HT-29 (cell line): Measurements from ENCODE around the gene DLX6. TPM values are rescaled to one million over a fixed set of nuclear protein-coding genes. Genes with fewer than 3 reads are reported as not detected.

Source experiments
- DNase-seq: peaks from one replicate; pipeline ENCODE4 v3.0.0-alpha.2; 2015; ENCODE audit warnings: low spot score
- total RNA-seq: library from RNA; depleted of rRNA; stranded (reverse); fragments of >200 nt; shearing (Covaris generic); gene quantifications from 2 replicates; pipeline ENCODE4 v1.2.3, GENCODE V29; 2014

The DLX6 gene
- total RNA-seq, 1 experiment from 2014 or later, result not detected

DNA sequence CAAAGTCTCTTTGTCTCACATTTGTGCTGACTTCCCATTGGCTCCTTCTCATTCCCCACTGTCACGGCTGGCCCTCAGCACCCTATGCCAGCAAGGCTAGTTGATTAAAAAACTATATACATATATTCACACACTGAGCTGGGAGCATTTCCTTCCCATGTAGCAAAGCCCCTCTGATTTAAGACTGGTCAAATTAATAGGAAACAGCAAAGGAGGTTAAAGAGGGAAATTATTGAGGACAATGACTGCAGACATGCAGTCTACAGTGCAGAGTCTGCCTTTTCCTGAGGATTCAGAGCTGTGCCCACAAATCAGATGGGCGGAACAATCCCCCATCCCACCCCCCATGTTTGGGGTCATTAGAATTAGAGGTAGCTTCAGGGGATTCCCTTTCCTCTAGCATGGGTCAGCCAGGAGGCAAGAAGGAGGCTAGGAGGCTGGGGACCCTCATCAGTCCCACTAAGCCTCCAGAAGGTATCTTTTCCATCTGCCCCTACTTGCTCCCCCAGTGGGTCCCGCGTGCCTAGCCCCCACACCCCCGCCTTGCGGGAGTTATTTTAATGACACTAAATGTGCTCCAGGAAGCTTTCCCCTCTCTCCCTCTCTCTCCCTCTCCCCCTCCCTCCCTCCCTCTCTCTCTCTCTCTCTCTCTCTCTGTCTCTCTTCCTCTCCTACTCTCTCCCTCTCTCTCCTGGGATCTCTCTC lies 9.8 kb upstream of the DLX6 start:
- DNase-seq, result no peak

DNA sequence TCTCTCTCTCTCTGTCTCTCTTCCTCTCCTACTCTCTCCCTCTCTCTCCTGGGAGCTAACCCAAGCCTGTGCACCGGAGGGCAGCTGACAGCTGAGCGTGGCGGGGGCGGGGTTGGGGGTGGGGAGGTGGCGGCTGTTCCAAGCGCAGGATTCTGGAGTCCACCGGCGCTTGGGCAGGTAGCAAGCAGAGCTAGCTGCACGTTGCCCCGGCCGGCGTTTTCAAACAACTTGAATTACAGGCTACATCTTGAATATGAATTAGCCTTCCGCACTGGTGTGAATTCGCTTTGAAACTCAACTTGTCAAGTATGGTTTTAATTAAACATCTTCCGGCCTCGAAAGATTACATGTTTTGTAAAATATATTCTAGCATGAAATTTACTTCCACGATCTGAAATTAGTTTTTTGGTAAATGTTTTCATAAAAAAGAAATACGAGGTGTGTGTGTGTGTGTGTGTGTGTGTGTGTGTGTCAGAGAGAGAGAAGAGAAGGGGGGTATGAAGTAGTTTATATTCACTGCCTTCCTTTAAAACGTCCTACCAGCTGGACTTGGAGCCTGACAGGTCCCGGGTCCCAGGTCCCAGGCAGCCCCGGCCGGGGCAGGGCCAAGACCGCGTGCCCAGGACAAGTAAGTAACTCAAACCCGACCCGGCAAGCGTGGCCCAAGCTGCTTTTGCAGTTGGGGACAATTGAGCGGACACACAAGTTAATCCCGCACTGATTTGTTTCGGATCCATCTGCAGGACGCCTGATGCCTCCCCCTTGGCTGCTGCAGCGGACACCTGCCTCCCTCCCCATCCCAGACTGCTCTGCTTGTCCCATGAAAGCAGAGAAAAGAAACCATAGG lies 9.0 kb upstream of the DLX6 start:
- no peak for DNase-seq

DNA sequence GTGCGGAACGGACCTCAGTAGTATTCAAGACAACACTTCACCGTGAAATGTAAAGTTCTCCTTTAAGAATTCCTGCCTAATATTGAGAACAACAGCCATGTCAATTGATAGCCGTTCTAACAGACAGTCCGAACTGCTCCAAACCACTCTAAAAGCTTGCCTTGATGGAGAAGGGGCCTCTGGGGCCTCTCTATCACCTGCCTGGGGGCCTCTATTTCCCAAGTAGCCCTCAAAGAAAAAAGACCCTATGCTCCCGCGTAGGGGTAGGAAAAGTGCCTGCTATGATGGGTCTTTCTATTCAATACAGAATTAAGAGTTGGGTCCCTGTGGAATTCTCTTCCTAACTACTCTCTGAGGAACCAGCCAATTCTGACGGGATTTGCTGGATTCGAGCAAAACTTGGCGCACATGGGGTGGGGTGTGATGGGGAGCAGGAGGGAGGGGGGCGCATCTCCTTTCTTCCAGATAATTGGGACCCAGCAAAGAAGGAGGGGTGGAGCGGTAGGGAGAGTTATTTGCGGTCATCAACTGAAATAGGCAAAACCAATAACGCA lies 8.3 kb upstream of the DLX6 start:
- no peak for DNase-seq

DNA sequence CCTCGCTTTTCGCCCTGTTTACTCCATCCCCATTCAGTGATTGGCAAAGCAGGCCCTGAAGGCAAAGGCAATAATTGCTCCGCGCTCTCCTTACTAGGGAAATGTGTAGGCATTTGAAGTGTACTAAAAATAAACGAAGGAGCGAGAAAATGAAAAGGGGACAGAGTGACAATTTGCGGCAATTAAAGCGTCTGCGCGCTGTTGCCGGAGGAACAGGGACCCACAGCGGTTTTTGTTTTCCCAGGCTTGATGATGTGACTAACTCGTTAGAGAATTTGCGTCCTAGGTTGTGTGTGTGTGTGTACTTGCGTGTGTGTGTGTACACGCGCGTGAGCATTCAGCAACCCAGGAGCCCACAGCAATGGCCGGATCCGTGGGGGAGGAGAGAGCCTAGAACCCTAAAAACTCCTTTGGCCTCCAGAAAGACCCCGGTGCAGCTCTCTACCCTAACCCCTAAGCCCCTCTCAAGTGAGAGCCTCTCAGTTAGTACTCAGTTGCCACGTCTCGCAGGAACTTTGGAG lies 7.8 kb upstream of the DLX6 start:
- no peak for DNase-seq

DNA sequence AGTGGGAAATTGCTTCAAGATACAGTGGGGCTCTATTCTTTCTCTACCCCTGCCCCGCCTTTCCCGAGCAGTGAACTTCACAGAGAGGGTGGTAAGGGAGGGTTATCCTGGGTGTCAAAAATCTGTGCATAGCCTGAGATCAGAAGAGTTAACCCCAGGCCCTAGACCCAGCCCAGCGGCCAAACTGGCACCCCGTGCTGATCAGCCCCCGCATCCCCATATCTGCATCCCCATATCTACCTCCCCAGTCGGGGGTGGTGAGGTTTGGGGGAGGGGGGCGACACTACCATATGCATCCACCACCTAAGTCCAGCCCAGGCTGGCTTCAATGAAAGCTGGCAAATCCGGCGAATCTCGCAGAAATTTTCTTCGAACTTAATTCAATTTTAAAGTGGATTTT lies 7.0 kb upstream of the DLX6 start:
- DNase-seq, result no peak

DNA sequence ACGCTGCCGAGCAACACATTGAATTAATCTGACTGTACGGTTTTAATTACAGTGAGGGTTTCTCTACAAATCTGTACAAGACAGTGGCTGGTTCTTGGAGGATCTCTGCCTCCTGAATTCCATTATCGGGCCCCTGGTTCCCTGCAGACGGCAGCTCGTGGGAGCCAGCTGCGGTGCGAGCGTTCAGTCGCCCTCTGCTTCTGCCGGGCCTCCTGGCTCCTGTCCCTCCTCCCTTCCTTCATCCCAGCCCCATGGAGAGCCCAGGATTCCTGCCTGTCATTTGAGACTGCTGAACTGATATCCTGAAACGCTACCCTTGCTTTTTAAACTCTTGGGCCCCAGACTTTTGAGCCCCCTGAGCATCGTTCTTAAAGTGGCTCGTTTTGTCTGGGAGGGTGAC lies 6.6 kb upstream of the DLX6 start:
- DNase-seq, result no peak

DNA sequence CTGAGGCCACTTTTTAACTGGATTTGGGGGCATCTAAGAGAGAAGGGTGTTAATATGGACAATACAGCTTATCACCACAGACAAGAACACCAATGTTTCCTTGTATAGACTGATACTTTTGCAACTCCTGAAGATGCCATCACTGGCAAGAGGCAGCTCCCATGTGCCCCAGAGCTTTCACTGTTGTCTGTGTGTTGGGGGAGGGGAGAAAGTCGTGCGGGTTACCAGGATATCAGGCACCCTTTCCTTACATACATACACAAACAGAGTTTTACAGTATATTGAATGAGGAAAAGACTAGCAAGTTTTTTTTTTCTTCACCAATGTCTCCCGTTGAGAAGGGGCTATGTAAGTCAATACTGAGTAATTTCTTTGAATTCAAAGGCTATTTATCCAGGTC lies 4.1 kb upstream of the DLX6 start:
- no peak for DNase-seq

DNA sequence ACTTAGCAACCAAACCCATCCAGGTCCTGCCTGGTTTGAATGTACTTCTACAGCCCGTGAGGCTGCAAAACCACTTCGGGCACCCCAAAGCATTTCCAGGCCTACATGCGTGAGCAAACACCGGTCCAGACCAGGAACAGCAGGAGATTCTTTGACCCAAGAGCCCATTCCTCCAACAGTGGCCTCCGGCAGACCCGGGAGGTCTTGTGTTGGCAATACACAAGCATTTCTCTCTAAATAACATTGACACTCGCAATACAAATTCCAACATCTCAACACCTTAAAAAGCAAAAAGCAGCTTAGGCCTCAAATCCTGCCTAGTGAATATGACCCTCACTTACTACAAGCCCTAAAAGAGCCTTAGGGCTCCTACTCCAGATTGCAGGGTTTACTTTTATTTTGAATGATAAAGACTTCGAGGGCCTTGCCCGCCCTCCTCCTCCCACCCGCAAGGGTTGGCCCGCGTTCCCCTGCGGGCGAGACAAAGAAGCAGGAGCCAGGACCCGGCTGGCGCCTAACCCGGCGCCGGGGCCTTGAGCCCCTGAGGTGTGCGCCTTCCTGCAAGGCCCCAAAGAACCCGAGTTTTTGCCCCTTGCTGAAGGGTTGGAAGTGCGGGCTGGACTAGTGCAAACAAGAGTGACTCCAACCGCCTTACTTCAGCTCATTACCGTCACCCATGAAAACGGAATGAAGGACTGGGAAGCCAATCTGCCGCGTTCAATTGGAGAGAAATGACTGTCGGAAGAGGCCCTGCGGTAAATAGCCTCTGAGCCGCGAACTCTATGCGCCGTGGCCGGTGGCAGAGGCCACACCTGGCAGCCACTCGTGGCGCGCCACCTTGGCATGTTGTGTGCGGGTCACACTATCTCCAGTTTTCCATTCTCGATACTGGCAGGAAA lies 3.4 kb upstream of the DLX6 start:
- no peak for DNase-seq

DNA sequence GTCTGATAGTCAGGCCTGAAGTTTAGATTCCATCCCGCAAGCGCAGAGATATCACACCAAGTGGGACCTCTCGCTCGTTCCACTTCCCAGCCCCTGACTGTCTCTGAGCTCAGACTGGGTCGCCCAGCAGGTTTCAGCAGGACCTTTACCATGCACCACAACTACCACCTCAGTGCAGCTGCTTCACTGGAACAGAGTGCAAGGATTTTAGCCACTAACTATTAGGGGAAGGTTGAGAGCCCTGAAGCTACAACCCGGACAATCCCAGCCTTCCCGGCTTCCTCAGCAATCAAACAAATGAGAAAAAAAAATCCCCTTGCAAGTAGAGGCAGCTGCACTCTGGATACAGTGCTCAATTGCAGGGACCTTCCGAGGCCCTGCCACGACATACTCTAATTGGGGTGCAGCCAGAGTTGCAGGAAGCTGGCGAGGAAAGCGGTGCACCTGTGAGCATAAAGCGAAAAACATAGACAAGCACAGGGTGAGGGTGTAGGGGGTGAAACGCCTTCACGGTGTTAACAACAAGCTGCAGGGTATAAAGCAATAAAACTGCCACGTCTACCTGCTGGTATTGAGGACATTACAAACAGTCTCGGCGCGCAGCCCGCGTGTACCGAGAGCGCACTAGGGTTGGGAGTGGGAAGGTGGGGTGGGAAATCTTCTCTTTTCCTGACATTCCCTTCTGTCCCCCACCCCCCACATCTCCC lies 2.6 kb upstream of the DLX6 start:
- no peak for DNase-seq

DNA sequence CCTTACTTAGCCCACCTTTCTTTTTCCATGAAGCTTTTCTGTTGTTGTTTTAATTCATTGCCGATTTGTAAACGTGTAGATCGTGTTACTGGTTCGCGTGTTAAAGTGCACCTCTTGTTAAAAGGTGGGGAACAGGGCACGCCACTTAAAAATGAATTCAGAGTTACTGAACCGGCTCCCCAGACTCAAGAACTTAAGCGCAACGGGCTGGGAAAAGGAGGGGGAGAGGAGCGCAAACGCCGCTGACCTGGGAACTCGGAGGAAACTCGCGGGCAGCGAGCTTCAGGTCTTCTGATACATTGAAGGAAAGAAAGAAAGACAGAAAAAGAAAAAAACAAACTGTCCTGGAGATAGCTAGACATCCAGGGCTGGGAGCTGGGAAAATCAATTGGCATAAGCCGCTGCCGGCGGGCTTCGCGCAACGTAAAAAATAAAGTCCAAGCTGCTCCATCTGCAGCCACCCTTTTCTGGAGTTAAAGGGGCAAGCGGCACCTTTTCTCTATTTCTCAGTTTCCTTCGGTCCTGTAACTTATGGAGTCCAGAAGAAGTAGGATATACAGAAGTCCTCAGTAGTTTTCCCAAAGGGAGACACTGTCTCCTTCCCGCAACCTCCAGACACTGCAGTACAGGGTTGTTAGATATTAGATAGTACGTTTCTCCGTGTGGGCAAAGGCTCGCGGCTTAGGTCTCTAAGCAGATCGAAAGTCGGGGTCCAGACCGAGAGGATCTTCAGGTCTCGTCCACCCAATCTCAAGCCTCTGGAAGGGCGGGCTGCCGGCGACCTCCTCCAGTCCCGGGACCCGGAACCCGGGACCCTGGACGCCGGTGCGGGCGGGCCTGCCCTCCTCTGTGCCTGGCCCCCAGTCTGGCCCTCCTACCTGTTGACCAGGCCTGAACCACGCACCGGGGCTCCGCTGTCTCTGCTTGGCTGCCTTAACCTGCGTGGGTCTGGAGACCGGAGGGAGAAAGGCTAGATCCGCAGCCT lies 1.8 kb upstream of the DLX6 start:
- no peak for DNase-seq

DNA sequence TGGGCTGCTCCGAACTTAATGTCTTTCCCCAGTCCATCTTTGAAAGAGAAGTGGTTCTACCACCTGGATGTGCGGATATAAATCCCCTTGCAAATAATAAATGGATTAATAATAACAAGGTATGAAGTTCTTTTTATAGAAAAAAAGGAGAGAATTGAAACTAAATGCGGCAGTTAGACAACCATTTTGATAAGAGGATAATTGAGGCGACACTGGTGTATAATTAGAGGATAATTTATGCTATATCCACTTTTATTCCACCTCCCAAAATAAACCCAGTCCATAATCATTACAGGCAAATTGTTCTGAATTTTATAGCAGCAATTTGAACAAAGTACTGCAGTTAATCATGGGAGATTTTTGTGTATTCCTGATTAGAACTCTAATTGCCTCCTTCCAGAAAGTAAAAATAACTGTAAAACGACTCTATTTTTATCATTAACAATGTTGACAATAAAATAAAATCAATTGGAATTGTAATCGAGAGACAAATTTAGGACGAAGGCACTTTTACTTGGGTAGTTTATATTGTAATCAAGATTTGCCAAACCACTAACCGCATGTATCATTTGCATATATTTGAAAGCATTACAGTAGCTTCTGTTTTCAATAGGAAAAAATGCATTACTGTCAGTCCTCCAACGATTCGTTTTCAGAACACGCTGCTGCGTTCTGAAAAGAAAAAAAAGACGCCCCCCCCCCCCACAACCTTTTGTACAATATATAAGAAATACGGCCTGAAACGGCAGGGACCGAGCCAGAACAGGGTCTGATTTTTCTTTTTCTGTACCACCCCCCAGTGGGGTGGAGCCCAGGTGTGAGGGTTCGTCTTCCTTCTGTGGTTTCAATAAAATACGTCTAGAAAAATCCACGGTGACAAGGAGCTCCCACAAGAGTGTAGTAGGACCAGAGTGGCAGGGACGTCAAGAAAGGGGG lies 838 bp upstream of the DLX6 start:
- no peak for DNase-seq

DNA sequence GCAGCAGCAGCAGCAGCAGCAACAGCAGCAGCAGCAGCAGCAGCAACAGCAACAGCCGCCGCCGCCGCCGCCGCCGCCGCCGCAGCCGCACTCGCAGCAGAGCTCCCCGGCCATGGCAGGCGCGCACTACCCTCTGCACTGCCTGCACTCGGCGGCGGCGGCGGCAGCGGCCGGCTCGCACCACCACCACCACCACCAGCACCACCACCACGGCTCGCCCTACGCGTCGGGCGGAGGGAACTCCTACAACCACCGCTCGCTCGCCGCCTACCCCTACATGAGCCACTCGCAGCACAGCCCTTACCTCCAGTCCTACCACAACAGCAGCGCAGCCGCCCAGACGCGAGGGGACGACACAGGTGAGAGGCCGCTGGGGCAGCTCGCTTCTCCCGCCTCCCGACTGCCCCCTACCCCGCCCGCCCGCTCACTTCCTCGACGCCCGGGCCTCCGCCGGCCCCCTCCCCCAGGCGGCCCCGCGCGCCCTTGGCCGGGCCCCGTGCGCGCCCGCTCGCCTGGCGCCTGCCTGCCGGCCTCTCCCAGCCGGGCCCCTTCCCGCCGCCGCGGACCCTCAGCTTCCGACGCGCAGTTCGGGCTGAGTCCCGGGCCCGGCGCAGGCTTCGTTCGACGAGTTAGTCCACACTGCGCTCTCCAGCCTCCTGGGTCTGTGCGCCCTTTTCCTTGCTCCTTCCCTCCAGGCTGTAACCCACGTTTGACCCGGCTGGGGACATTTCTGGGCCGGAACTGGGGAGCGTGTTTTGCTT lies 882 bp downstream of the DLX6 start:
- no peak for DNase-seq

DNA sequence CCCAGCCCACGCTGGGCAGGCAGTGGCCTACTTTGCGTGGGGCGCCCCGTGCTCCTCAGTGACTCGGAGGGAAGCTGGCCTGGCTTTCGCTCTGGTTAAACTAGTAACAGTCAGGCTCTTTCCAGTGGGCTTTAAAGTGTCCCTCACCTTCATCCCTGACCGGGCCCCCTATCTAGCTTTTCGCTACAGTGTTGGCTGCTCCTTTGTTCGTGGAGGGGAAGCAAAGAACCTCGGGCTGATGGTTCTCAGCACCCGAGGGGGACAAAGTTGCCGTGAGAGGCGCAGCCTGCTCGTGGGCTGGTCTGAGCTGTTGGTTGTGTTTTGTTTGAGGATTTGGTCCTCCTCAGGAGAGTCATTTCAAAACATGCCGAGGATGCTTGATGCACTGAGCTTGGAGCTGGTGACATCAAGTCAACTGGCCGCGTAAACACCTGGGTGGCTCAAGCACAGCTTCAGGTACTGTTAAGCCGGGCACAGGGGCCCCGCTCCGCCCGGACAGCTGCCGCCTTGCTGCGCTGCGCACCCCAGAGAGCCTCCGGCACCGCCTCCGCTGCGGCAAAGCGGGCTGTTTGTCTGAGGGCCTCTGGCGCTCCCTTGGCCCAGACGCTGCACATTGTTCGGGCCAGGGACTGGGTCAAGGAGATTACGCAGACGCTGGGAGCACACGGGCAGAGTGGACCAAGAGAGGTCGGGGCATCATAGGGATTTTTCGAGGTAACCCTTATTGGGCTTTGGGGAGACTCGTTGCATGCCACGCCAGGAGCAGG lies 1.6 kb downstream of the DLX6 start:
- no peak for DNase-seq

DNA sequence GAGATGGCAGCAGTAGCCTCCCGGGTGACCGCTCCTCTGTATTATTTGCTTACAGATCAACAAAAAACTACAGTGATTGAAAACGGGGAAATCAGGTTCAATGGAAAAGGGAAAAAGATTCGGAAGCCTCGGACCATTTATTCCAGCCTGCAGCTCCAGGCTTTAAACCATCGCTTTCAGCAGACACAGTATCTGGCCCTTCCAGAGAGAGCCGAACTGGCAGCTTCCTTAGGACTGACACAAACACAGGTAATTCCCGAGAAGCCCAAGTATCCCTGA lies 2.2 kb downstream of the DLX6 start:
- no peak for DNase-seq

DNA sequence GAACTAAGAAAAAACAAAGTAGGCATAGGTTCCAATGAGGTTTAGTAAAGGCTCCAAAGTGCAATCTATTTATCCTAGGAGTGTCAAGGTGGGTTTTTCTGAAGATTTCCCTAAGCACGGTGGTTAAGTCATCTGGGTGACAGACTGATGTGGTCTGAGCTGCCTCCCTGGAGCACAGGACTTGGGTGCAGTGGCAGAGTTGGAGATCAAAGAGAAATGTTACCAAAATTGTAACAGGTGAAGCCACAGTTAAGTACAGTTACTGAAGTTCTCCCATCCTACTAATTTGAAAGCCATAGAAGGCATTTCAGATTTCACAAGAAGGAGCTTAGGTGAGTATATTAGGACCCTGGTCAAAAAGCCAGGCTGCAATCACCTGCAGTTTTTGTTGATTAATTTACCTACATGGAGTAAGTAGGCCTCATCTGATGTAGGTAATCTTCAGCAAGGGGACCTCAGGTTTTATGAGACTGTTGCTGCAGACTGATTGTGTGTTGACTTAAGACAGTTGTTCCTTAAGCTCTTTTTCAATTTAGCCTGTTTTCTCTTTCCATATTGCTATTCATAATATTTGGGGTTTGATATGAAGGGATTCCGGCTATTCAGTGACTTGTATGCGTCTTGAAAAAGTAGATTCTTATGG lies 3.0 kb downstream of the DLX6 start:
- no peak for DNase-seq
